PFSK-1 (cell line): ENCODE results near the gene MYO5C.

ENCODE experiments used
- POLR2AphosphoS5 ChIP-seq: IDR thresholded peaks from 2 replicates; pipeline ENCODE4 v1.6.1; 2012; ENCODE audit warnings: low read depth, mild to moderate bottlenecking, control low read depth, low read length, moderate library complexity
- SIN3A ChIP-seq: IDR thresholded peaks from 2 replicates; pipeline ENCODE4 v1.6.1; 2012; ENCODE audit warnings: mild to moderate bottlenecking, low read length, moderate library complexity, borderline replicate concordance; ENCODE audit not compliant: insufficient read depth

- no peak for TF ChIP-seq SIN3A
- no peak for TF ChIP-seq POLR2AphosphoS5
Observed at GRCh38 chr15:52278135-52278534, 17.5 kb downstream of the MYO5C start.
